Kidney (tissue), 14 donors: ENCODE measurements around the gene SNX32. TPM values are rescaled to one million over a fixed set of nuclear protein-coding genes. Genes with fewer than 3 reads are reported as not detected.

Source experiments
- DNase-seq, 5 donors: peaks; one replicate each; pipeline ENCODE4 v3.0.0-alpha.2; 2013 to 2020
- FAIRE-seq: peaks from 2 replicates; lab custom pipeline; 2012; peaks lifted over from hg19 to GRCh38; lab: Jason Lieb, UNC
- H3K27ac ChIP-seq, 2 donors: one replicate each; pipeline ENCODE4 v1.7.0; 2013; ENCODE audit warnings: low read depth in 2 of 2, low read length in 2 of 2, inconsistent platforms in 1 of 2
- H3K27me3 ChIP-seq: one replicate; pipeline ENCODE4 v1.7.1; 2013; ENCODE audit warnings: low read length, inconsistent platforms; ENCODE audit not compliant: control insufficient read depth, insufficient read depth
- H3K36me3 ChIP-seq, 3 donors: one replicate each; pipeline versions ENCODE4 v1.7.0 to v1.7.1; 2013; ENCODE audit warnings: low read length in 3 of 3, control low read depth in 1 of 3, inconsistent platforms in 1 of 3; ENCODE audit not compliant: insufficient read depth in 3 of 3, control insufficient read depth in 2 of 3
- H3K4me1 ChIP-seq, 3 donors: one replicate each; pipeline versions ENCODE4 v1.7.0 to v1.7.1; 2013; ENCODE audit warnings: low read length in 3 of 3, inconsistent platforms in 1 of 3, low read depth in 1 of 3; ENCODE audit not compliant: control insufficient read depth in 2 of 3, insufficient read depth in 2 of 3
- H3K4me3 ChIP-seq, 3 donors: one replicate each; pipeline versions ENCODE4 v1.7.0 to v1.8.1; 2013; ENCODE audit warnings: low read length in 3 of 3, control low read depth in 1 of 3, inconsistent platforms in 1 of 3
- H3K9ac ChIP-seq, 3 donors: one replicate each; pipeline versions ENCODE4 v1.7.0 to v1.7.1; 2013; ENCODE audit warnings: low read length in 3 of 3, control low read depth in 1 of 3, inconsistent platforms in 1 of 3
- H3K9me3 ChIP-seq, 3 donors: one replicate each; pipeline versions ENCODE4 v1.7.0 to v1.7.1; 2013; ENCODE audit warnings: low read length in 3 of 3, control low read depth in 1 of 3, inconsistent platforms in 1 of 3; ENCODE audit not compliant: control insufficient read depth in 2 of 3, insufficient read depth in 1 of 3
- CTCF ChIP-seq: IDR thresholded peaks from 3 replicates; pipeline ENCODE4 v1.5.1; 2012; ENCODE audit warnings: mild to moderate bottlenecking, moderate library complexity, borderline replicate concordance; ENCODE audit not compliant: insufficient read depth; ENCODE audit errors: extremely low read depth
- intact Hi-C: fragments of 100-400 bp; cut with DNase I; formaldehyde crosslinking; loops from one replicate; pipeline ENCODE4 v1.11.1; 2022
- polyA plus RNA-seq: library from polyadenylated mRNA; stranded (reverse); fragments of 350-450 nt; fragmentation: Illumina TruSeq; extraction: RNeasy Lipid Tissue Mini Kit (QIAGEN cat#74804); gene quantifications from one replicate; pipeline ENCODE4 v1.2.3, GENCODE V29; 2014; ENCODE audit warnings: low read depth, low replicate concordance; ENCODE audit not compliant: insufficient read depth
- total RNA-seq: library from RNA; stranded (reverse); fragmentation: NEBNext Ultra II Directional; extraction: Animal tissue kit (Norgen Biotek cat#: 25700); gene quantifications from one replicate; pipeline ENCODE4 v1.2.1, GENCODE V29; 2021
- donor health status: control.
- donor health status: control.
- donor health status: control.
- donor health status: control.
- donor health status: control.
- donor health status: DM: yes; HTN: yes; CAD: no.
- donor health status: Normal renal cell carcinoma (clear cell type).

The SNX32 gene
- total and polyA plus RNA-seq, 2 donors from 2014 or later, result 0.43 to 1.0 TPM

- Histone ChIP-seq H3K4me3 (peak overlapping the region in 1 of 3 donors; percentile 47), H3K9ac (peak overlapping the region in 1 of 3 donors; percentile 26), H3K9me3 (no peaks in the 10 kb centered on the region), H3K36me3 (no peaks in the 10 kb centered on the region), H3K27ac (no peak overlapping the region), H3K27me3 (peaks cover 17% of the 10 kb centered on the region), H3K4me1 (peaks cover 0 to 6% (median 3%) of the 10 kb centered on the region in 3 donors)
- TF ChIP-seq CTCF, result no peak
- intact Hi-C loops, result no loop called here
- DNase-seq (peak in 4 of 5 donors; percentile 42 to 91 (median 56)), FAIRE-seq (no peak)
Observed at GRCh38 chr11:65899356-65900124, 65.8 kb downstream of the SNX32 start.

GRCh38 chr11:65900125-65900898, 66.5 kb downstream of the SNX32 start, which contains the start of gene FOSL1:
FOSL1 (minus strand) TSS chr11:65900388; CDS start chr11:65900339, 49 bp downstream.
- H3K27me3 ChIP-seq, result peaks cover 17% of the 10 kb centered on the region
- FAIRE-seq (no peak), DNase-seq (peak; percentile 73 to 96 (median 80))
- peak within 1 kb of the TSS in 1 of 3 donors; percentile 47 for H3K4me3 ChIP-seq
- TF ChIP-seq CTCF, result no peak
- peak within 1 kb of the TSS in 1 of 3 donors; percentile 26 for H3K9ac ChIP-seq
- no peaks in the 10 kb centered on the region for H3K36me3 ChIP-seq
- H3K27ac ChIP-seq, result no peak within 1 kb of the TSS
- intact Hi-C loops, result no loop called here
- no peaks in the 10 kb centered on the region for H3K9me3 ChIP-seq
- H3K4me1 ChIP-seq, result peaks cover 0 to 6% (median 3%) of the 10 kb centered on the region in 3 donors

- Histone ChIP-seq H3K4me3 (peak overlapping the region in 1 of 3 donors; percentile 47), H3K9me3 (no peaks in the 10 kb centered on the region), H3K36me3 (no peaks in the 10 kb centered on the region), H3K27ac (no peak overlapping the region), H3K4me1 (peaks cover 0 to 6% (median 3%) of the 10 kb centered on the region in 3 donors), H3K9ac (no peak overlapping the region), H3K27me3 (peaks cover 17% of the 10 kb centered on the region)
- TF ChIP-seq CTCF, result no peak
- FAIRE-seq, result no peak
- intact Hi-C loops, result no loop called here
- DNase-seq, result no peak
Observed at GRCh38 chr11:65900899-65901180, 67.1 kb downstream of the SNX32 start.
